ENCODE results near the gene FOXF2. TPM values are rescaled to one million over a fixed set of nuclear protein-coding genes. Genes with fewer than 3 reads are reported as not detected.

FOXF2 gene
- total and polyA plus RNA-seq, 4 donors = 8.3 to 22.9 (median 14.3) TPM

- Histone ChIP-seq H3K27me3 (ENCODE audit: control insufficient read depth in 3 of 3, insufficient read depth in 3 of 3, low read length in 2 of 3) (peaks cover 0 to 13% (median 10%) of the 10 kb centered on the region in 3 donors), H3K9me3 (ENCODE audit: control insufficient read depth in 4 of 4, insufficient read depth in 3 of 4, low read length in 3 of 4) (peaks cover 0 to 6% (median 0%) of the 10 kb centered on the region in 4 donors), H3K4me3 (no peak overlapping the region), H3K4me1 (ENCODE audit: control insufficient read depth in 5 of 5, insufficient read depth in 5 of 5, low read length in 5 of 5) (peaks cover 0 to 22% (median 0%) of the 10 kb centered on the region in 5 donors), H3K27ac (ENCODE audit: low read depth in 1 of 2, low read length in 1 of 2) (no peak overlapping the region), H3K36me3 (ENCODE audit: control insufficient read depth in 4 of 4, insufficient read depth in 4 of 4, low read length in 4 of 4) (peaks cover 0 to 19% (median 3%) of the 10 kb centered on the region in 4 donors), H3K9ac (ENCODE audit: insufficient read depth in 1 of 2, low read length in 2 of 2) (no peak overlapping the region)
- TF ChIP-seq, protein P1, sequence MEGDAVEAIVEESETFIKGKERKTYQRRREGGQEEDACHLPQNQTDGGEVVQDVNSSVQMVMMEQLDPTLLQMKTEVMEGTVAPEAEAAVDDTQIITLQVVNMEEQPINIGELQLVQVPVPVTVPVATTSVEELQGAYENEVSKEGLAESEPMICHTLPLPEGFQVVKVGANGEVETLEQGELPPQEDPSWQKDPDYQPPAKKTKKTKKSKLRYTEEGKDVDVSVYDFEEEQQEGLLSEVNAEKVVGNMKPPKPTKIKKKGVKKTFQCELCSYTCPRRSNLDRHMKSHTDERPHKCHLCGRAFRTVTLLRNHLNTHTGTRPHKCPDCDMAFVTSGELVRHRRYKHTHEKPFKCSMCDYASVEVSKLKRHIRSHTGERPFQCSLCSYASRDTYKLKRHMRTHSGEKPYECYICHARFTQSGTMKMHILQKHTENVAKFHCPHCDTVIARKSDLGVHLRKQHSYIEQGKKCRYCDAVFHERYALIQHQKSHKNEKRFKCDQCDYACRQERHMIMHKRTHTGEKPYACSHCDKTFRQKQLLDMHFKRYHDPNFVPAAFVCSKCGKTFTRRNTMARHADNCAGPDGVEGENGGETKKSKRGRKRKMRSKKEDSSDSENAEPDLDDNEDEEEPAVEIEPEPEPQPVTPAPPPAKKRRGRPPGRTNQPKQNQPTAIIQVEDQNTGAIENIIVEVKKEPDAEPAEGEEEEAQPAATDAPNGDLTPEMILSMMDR (IDR thresholded peaks at IDR 0.05; ENCODE audit: control extremely low read depth, extremely low read depth) = no peak
- 89 to 92% methylated on average over 30 of the region's 30 CpGs for WGBS, 2 donors
- no peak for ATAC-seq (ENCODE audit: insufficient read depth, low FRiP score)
- DNase-seq = peak in 1 of 3 donors; percentile 12
Measured at GRCh38 chr6:1400126-1400850, 10.9 kb downstream of the FOXF2 start.

GRCh38 chr6:1402369-1402768, 13.0 kb downstream of the FOXF2 start:
- Histone ChIP-seq H3K4me1 (ENCODE audit: control insufficient read depth in 5 of 5, insufficient read depth in 5 of 5, low read length in 5 of 5) (peaks cover 0 to 17% (median 0%) of the 10 kb centered on the region in 5 donors), H3K27me3 (ENCODE audit: control insufficient read depth in 3 of 3, insufficient read depth in 3 of 3, low read length in 2 of 3) (peaks cover 0 to 4% (median 3%) of the 10 kb centered on the region in 3 donors), H3K36me3 (ENCODE audit: control insufficient read depth in 4 of 4, insufficient read depth in 4 of 4, low read length in 4 of 4) (peaks cover 0 to 16% (median 0%) of the 10 kb centered on the region in 4 donors), H3K27ac (ENCODE audit: low read depth in 1 of 2, low read length in 1 of 2) (no peak overlapping the region), H3K9ac (ENCODE audit: insufficient read depth in 1 of 2, low read length in 2 of 2) (no peak overlapping the region), H3K9me3 (ENCODE audit: control insufficient read depth in 4 of 4, insufficient read depth in 3 of 4, low read length in 3 of 4) (peaks cover 0 to 6% (median 0%) of the 10 kb centered on the region in 4 donors), H3K4me3 (no peak overlapping the region)
- DNase-seq (no peak), ATAC-seq (ENCODE audit: insufficient read depth, low FRiP score) (no peak)
- TF ChIP-seq, protein P1 (IDR thresholded peaks at IDR 0.05; ENCODE audit: control extremely low read depth, extremely low read depth) = no peak
- 86 to 89% methylated on average over 16 of the region's 16 CpGs for WGBS, 2 donors

DNA sequence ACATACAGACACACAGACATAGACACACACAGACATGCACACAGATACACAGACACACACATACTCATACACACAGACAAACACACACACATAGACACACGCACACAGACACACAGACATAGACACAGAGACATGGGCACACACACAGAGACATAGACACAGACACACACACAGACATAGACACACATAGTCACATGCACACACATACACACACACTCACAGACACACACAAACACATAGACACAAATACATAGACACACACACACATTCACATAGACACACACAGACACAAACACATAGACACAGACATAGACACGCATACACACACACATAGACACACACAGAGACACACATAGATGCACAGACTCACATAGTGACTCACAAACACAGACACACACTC, 13.5 kb downstream of the FOXF2 start:
- Histone ChIP-seq H3K27me3 (ENCODE audit: control insufficient read depth in 3 of 3, insufficient read depth in 3 of 3, low read length in 2 of 3) (peaks cover 0 to 4% (median 3%) of the 10 kb centered on the region in 3 donors), H3K36me3 (ENCODE audit: control insufficient read depth in 4 of 4, insufficient read depth in 4 of 4, low read length in 4 of 4) (peaks cover 0 to 13% (median 0%) of the 10 kb centered on the region in 4 donors), H3K27ac (ENCODE audit: low read depth in 1 of 2, low read length in 1 of 2) (no peak overlapping the region), H3K4me1 (ENCODE audit: control insufficient read depth in 5 of 5, insufficient read depth in 5 of 5, low read length in 5 of 5) (peaks cover 0 to 19% (median 0%) of the 10 kb centered on the region in 5 donors), H3K9ac (ENCODE audit: insufficient read depth in 1 of 2, low read length in 2 of 2) (no peak overlapping the region), H3K4me3 (no peak overlapping the region), H3K9me3 (ENCODE audit: control insufficient read depth in 4 of 4, insufficient read depth in 3 of 4, low read length in 3 of 4) (peaks cover 0 to 6% (median 0%) of the 10 kb centered on the region in 4 donors)
- TF ChIP-seq, protein P1 (IDR thresholded peaks at IDR 0.05; ENCODE audit: control extremely low read depth, extremely low read depth) = no peak
- no peak for ATAC-seq (ENCODE audit: insufficient read depth, low FRiP score)
- DNase-seq = no peak
- WGBS, 2 donors = 87 to 94% methylated on average over 2 of the region's 2 CpGs

Measured in lung (tissue), 12 donors.